ENCODE data around the gene GRIN2B. TPM values are rescaled to one million over a fixed set of nuclear protein-coding genes. Genes with fewer than 3 reads are reported as not detected.

GRIN2B gene
- polyA plus RNA-seq, 1 donor: 0.04 TPM

DNA sequence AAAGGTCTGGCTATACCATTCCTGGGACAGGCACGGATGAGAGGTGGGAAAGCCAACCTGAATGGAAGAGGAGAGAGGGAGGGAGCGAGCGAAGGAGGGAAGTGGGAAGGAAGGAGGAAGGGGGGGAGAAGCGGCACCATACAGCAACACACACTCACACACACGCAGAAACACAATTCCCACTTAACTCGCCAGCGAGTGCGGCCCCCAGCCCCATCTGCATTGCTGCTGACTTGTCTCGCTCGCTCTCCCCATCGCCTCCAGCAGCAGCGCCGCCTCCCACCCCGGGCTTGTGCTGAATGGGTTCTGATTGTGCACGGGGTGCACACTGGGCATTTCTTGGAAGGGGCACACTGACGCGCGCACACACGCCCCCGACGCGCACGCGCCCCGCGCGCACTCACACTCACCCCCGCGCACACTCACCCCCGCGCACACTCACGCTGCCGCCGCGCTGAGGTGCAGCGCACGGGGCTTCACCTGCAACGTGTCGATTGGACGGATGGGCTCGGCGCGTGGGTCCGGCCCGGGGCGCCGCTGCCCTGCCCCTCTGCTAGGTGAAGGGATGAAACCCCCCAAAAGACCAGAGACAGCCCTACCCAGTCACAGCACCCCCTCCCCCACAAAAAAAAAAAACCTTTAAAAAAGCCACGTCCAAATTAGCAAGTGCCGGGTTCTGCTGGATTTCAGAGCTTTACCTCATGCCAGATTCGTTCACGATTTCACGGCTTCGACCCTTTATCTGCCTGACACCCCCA is 685 bp downstream of the GRIN2B start:
- peak in 1 of 2 donors; percentile 23 for DNase-seq
- Histone ChIP-seq H3K9me3 (ENCODE audit: control insufficient read depth, low read depth, low read length) (peaks cover 4% of the 10 kb centered on the region), H3K27me3 (ENCODE audit: control insufficient read depth, insufficient read depth, low read length) (peaks cover 72% of the 10 kb centered on the region), H3K36me3 (ENCODE audit: control insufficient read depth, insufficient read depth, low read length) (no peaks in the 10 kb centered on the region), H3K4me1 (ENCODE audit: control insufficient read depth, insufficient read depth, low read length) (peaks cover 6% of the 10 kb centered on the region), H3K4me3 (ENCODE audit: low read length) (peak overlapping the region; percentile 24), H3K27ac (ENCODE audit: low read length) (no peak overlapping the region)
- WGBS (ENCODE audit: insufficient coverage, low lambda C conversion rate): no CpG with 5 or more reads among the region's 53 CpGs

DNA sequence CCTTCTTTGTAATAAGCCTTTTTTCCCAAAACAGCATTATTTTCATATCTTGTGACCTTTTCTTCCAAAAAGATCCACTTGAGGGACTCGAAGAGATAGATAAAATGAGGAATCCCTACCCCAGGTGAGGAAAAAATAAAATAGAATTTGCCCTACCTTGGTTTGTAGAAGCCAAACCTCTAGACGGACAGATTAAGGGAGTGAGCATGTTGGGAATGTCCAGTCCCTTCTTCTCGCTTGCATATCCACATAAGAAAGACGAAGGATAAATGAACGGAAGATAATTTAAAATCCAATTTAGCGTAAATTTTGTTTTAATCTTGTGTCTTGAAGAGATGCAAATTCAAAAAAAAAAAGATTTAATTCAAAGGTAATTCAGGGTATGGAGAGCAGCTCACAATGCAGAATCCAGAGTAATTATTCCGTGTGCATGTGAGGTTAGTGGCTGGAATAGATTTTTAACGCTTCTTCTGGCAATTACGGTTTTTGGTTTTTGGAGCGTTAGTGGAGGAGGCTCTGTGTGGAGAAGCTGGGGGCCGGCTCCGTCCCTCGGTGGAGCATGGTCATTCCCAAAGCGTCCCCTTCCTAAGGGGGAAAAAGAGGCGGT is 1.5 kb downstream of the GRIN2B start:
- DNase-seq: no peak
- peaks cover 74% of the 10 kb centered on the region for H3K27me3 ChIP-seq (ENCODE audit: control insufficient read depth, insufficient read depth, low read length)
- no peak overlapping the region for H3K27ac ChIP-seq (ENCODE audit: low read length)
- peaks cover 6% of the 10 kb centered on the region for H3K4me1 ChIP-seq (ENCODE audit: control insufficient read depth, insufficient read depth, low read length)
- peaks cover 4% of the 10 kb centered on the region for H3K9me3 ChIP-seq (ENCODE audit: control insufficient read depth, low read depth, low read length)
- 28% methylated on average over 2 of the region's 15 CpGs for WGBS (ENCODE audit: insufficient coverage, low lambda C conversion rate)
- H3K36me3 ChIP-seq (ENCODE audit: control insufficient read depth, insufficient read depth, low read length): no peaks in the 10 kb centered on the region
- H3K4me3 ChIP-seq (ENCODE audit: low read length): no peak overlapping the region

DNA sequence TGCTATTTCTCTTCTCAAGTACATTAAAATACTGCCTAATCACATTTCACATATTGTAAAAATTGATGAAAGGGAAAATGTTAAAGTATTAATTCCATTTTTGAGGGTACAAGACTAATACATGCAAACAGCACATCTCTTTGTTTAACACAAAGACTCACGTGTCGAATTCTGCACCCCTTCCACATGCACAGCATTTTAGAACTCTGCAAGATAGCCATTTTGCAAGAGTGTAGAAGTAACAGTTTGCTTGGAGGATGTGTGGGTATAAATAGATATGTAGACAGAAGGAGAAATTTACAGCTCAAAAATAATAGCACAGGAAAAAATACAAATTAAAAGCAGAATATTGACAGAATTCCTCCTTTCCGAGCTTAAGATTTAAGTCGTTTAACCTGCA is 2.5 kb downstream of the GRIN2B start:
- Histone ChIP-seq H3K36me3 (ENCODE audit: control insufficient read depth, insufficient read depth, low read length) (no peaks in the 10 kb centered on the region), H3K27me3 (ENCODE audit: control insufficient read depth, insufficient read depth, low read length) (peaks cover 72% of the 10 kb centered on the region), H3K4me1 (ENCODE audit: control insufficient read depth, insufficient read depth, low read length) (peaks cover 6% of the 10 kb centered on the region), H3K4me3 (ENCODE audit: low read length) (no peak overlapping the region), H3K27ac (ENCODE audit: low read length) (no peak overlapping the region), H3K9me3 (ENCODE audit: control insufficient read depth, low read depth, low read length) (peaks cover 4% of the 10 kb centered on the region)
- 85% methylated on average over 2 of the region's 4 CpGs for WGBS (ENCODE audit: insufficient coverage, low lambda C conversion rate)
- DNase-seq: no peak

DNA sequence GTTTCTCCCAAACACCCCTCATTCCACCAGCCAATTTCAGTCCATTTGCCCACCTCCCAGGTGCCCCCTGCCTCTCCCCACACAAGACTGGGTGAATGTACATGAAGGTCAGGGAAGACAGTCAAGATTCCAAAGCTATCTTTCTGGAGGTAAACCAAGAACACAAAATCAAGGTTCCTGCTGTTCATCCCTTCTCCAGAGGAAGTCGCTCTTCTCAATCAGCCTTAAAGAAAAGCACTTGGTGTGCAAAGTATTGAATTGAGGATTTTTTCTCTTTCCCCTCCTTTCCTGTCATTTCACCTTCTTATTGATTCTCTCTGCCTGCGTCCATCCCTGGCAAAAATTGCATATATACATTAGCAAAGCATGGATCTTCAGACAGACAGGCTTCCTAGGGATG is 4.5 kb downstream of the GRIN2B start:
- WGBS (ENCODE audit: insufficient coverage, low lambda C conversion rate): 100% methylated on average over 1 of the region's 2 CpGs
- H3K27me3 ChIP-seq (ENCODE audit: control insufficient read depth, insufficient read depth, low read length): peaks cover 56% of the 10 kb centered on the region
- peaks cover 6% of the 10 kb centered on the region for H3K4me1 ChIP-seq (ENCODE audit: control insufficient read depth, insufficient read depth, low read length)
- DNase-seq: no peak
- H3K9me3 ChIP-seq (ENCODE audit: control insufficient read depth, low read depth, low read length): no peaks in the 10 kb centered on the region
- no peak overlapping the region for H3K27ac ChIP-seq (ENCODE audit: low read length)
- H3K36me3 ChIP-seq (ENCODE audit: control insufficient read depth, insufficient read depth, low read length): no peaks in the 10 kb centered on the region
- no peak overlapping the region for H3K4me3 ChIP-seq (ENCODE audit: low read length)

DNA sequence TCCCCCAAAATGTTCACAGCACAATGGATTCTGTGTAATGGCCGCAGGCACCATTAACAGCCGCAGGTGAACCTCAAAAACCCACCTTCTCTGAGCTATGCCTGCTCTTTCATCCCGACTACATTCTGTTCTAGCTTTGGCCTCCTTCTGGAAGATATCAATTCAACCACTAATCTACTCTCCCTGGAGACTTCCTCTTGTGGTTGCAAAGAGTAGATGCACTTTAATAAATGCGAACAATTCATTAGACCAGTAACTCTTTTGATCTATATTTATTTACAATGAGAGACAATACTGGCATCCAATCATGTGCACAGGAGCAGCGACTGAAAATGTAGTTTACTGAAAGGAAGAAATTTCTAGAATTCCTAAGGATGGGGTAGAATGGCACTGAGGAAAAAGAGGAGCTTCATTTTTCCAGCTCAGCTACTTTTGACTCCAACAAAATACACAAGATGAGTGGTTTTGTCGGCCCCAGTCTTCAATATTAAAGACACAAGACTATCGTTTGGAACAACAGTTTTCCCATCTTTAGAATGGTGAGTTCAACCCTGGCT is 5.3 kb downstream of the GRIN2B start:
- no peak for DNase-seq
- 83% methylated on average over 1 of the region's 7 CpGs for WGBS (ENCODE audit: insufficient coverage, low lambda C conversion rate)
- Histone ChIP-seq H3K9me3 (ENCODE audit: control insufficient read depth, low read depth, low read length) (no peaks in the 10 kb centered on the region), H3K4me3 (ENCODE audit: low read length) (no peak overlapping the region), H3K27ac (ENCODE audit: low read length) (no peak overlapping the region), H3K4me1 (ENCODE audit: control insufficient read depth, insufficient read depth, low read length) (peaks cover 4% of the 10 kb centered on the region), H3K36me3 (ENCODE audit: control insufficient read depth, insufficient read depth, low read length) (no peaks in the 10 kb centered on the region), H3K27me3 (ENCODE audit: control insufficient read depth, insufficient read depth, low read length) (peaks cover 52% of the 10 kb centered on the region)

DNA sequence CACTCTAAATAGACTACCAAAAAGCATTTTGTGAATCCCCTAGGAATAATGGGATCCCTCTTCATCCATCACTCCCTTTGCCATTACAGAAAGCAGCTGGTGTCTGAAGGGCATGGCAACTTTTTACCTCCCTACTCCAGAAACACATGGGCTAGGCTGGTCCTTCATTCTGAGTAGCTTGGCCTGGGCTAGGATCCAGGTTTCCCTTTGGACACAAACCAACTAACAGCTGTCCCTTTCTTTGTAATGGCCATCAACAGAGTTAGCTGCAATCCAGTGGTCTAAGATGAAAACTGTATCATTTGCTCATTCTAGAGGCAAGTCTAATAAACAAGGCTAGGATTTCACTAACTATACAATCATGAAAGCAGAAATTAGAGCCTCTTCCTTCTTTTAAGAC is 7.4 kb downstream of the GRIN2B start:
- no peak for DNase-seq
- Histone ChIP-seq H3K27me3 (ENCODE audit: control insufficient read depth, insufficient read depth, low read length) (peaks cover 34% of the 10 kb centered on the region), H3K9me3 (ENCODE audit: control insufficient read depth, low read depth, low read length) (no peaks in the 10 kb centered on the region), H3K36me3 (ENCODE audit: control insufficient read depth, insufficient read depth, low read length) (no peaks in the 10 kb centered on the region), H3K27ac (ENCODE audit: low read length) (no peak overlapping the region), H3K4me1 (ENCODE audit: control insufficient read depth, insufficient read depth, low read length) (no peaks in the 10 kb centered on the region), H3K4me3 (ENCODE audit: low read length) (no peak overlapping the region)

DNA sequence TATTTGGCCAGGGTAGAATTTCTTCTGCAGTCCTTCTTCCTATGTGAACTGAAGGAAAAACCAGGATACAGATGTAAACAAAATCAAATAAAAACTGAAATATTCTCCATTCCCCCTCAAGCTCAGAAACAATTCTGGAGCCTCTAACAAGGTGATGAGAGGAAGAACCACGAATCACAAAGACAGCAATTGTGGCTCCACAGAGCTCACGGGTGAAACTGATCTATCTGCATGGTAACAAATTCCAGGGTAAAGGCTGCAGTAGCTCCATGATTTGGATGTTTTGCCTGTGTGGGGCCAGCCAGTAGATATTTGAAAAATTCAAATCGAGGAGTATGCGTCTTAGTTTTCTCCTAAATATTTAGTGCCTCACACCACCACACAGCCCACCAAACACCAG is 10.6 kb downstream of the GRIN2B start:
- no peaks in the 10 kb centered on the region for H3K9me3 ChIP-seq (ENCODE audit: control insufficient read depth, low read depth, low read length)
- no peak for DNase-seq
- no peak overlapping the region for H3K4me3 ChIP-seq (ENCODE audit: low read length)
- peaks cover 15% of the 10 kb centered on the region for H3K27me3 ChIP-seq (ENCODE audit: control insufficient read depth, insufficient read depth, low read length)
- no peaks in the 10 kb centered on the region for H3K4me1 ChIP-seq (ENCODE audit: control insufficient read depth, insufficient read depth, low read length)
- WGBS (ENCODE audit: insufficient coverage, low lambda C conversion rate): 69% methylated on average over 2 of the region's 4 CpGs
- H3K27ac ChIP-seq (ENCODE audit: low read length): no peak overlapping the region
- no peaks in the 10 kb centered on the region for H3K36me3 ChIP-seq (ENCODE audit: control insufficient read depth, insufficient read depth, low read length)

DNA sequence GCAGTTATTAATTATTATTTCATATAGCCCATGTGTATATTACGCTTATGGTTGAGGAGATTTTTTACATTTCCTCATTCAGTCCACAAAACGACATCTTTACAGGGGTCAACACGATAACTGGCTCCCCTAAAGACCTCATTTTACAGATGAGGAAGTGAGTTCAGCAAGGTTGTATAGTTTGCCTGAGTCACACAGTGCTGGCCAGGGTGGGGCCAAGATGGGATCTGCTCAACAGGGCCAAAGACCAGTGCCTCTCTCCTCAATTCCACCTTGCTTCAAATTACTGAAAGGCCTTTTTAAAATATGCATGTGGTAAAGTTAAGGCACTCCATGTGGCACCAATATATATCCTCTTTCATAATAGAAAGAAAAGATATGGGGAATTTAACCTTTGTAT is 13.1 kb downstream of the GRIN2B start:
- no CpG with 5 or more reads among the region's 3 CpGs for WGBS (ENCODE audit: insufficient coverage, low lambda C conversion rate)
- H3K4me3 ChIP-seq (ENCODE audit: low read length): no peak overlapping the region
- no peaks in the 10 kb centered on the region for H3K4me1 ChIP-seq (ENCODE audit: control insufficient read depth, insufficient read depth, low read length)
- H3K27me3 ChIP-seq (ENCODE audit: control insufficient read depth, insufficient read depth, low read length): peaks cover 22% of the 10 kb centered on the region
- DNase-seq: no peak
- no peaks in the 10 kb centered on the region for H3K9me3 ChIP-seq (ENCODE audit: control insufficient read depth, low read depth, low read length)
- no peak overlapping the region for H3K27ac ChIP-seq (ENCODE audit: low read length)
- H3K36me3 ChIP-seq (ENCODE audit: control insufficient read depth, insufficient read depth, low read length): no peaks in the 10 kb centered on the region

DNA sequence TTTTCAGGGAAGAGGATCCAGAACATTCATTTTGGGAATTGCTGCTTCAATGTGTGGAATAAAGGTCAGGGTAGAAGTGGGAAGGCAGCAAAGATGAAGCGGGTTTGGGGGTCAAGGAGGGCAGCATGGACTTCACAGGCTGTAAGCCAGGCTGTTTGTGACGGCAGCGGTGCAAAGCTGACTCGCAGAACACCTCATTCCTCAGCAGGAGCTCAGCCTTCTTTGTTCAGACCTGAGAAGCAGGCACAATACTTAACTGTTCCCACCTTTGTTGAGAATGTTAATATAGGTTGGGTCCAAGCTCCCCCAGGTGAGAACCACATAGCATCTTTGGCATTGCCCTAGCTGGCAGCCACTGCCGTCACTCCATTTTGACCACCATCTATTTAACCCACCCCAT is 16.7 kb downstream of the GRIN2B start:
- no peak for DNase-seq
- Histone ChIP-seq H3K4me1 (ENCODE audit: control insufficient read depth, insufficient read depth, low read length) (no peaks in the 10 kb centered on the region), H3K4me3 (ENCODE audit: low read length) (no peak overlapping the region), H3K9me3 (ENCODE audit: control insufficient read depth, low read depth, low read length) (no peaks in the 10 kb centered on the region), H3K27me3 (ENCODE audit: control insufficient read depth, insufficient read depth, low read length) (peaks cover 15% of the 10 kb centered on the region), H3K27ac (ENCODE audit: low read length) (no peak overlapping the region), H3K36me3 (ENCODE audit: control insufficient read depth, insufficient read depth, low read length) (no peaks in the 10 kb centered on the region)
- no CpG with 5 or more reads among the region's 5 CpGs for WGBS (ENCODE audit: insufficient coverage, low lambda C conversion rate)

DNA sequence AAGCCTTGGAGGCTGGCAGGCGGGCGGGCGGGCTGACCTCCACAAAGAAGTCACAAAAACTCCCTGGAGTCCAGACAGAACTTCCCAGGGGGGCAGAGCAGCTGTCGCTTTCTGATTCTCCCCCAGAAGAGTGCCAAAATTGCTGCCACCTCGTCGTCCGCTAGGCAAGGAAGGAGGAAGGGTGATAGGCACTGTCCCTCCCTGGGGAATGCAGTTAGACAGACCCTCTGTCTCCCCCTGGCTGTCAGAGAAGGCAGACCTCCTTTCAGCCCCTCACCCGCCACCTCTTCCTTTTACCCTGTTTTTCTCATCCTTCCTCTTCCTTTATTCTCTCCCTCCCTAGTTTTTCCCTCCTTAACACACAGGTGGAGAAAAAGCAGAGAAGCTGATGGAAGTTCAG is 18.7 kb downstream of the GRIN2B start:
- no peaks in the 10 kb centered on the region for H3K36me3 ChIP-seq (ENCODE audit: control insufficient read depth, insufficient read depth, low read length)
- no peak overlapping the region for H3K27ac ChIP-seq (ENCODE audit: low read length)
- no peak overlapping the region for H3K4me3 ChIP-seq (ENCODE audit: low read length)
- no peaks in the 10 kb centered on the region for H3K9me3 ChIP-seq (ENCODE audit: control insufficient read depth, low read depth, low read length)
- 100% methylated on average over 1 of the region's 8 CpGs for WGBS (ENCODE audit: insufficient coverage, low lambda C conversion rate)
- H3K27me3 ChIP-seq (ENCODE audit: control insufficient read depth, insufficient read depth, low read length): peaks cover 15% of the 10 kb centered on the region
- no peak for DNase-seq
- no peaks in the 10 kb centered on the region for H3K4me1 ChIP-seq (ENCODE audit: control insufficient read depth, insufficient read depth, low read length)

DNA sequence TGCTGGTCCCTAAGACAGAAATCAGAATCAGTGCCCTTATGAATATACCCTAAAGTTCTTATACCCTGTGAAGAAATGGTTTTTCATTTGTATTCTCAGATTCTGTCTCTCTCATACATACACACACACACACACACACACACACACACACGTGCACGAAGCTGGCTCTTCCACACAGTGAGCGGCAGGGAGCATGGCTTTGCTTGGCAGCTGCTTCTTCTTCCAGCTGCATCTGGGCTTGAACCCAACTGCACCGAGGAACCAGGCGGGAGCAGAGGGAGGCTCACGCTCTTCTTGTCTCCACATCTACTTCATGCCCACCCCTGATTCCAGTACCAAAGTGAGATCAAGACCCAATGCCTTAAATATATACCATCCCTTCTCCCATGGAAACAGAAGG is 19.4 kb downstream of the GRIN2B start:
- no CpG with 5 or more reads among the region's 6 CpGs for WGBS (ENCODE audit: insufficient coverage, low lambda C conversion rate)
- Histone ChIP-seq H3K9me3 (ENCODE audit: control insufficient read depth, low read depth, low read length) (no peaks in the 10 kb centered on the region), H3K4me1 (ENCODE audit: control insufficient read depth, insufficient read depth, low read length) (no peaks in the 10 kb centered on the region), H3K36me3 (ENCODE audit: control insufficient read depth, insufficient read depth, low read length) (no peaks in the 10 kb centered on the region), H3K27ac (ENCODE audit: low read length) (no peak overlapping the region), H3K27me3 (ENCODE audit: control insufficient read depth, insufficient read depth, low read length) (peaks cover 12% of the 10 kb centered on the region), H3K4me3 (ENCODE audit: low read length) (no peak overlapping the region)
- no peak for DNase-seq
